DMS 273 (cell line): Measurements from ENCODE around the gene GDPD5.
A peak's percentile ranks its signal among the peaks of the same experiment; 100 is the strongest.

Experiments
- DNase-seq: peaks from one replicate; lab custom pipeline; 2025; ENCODE audit not compliant: unreplicated experiment; lab: John Stamatoyannopoulos, UW

GDPD5 gene

GRCh38 chr11:75473684-75474083 lies 52.1 kb downstream of the GDPD5 start:
- DNase-seq, result no peak

GRCh38 chr11:75472081-75472732 lies 53.5 kb downstream of the GDPD5 start:
- no peak for DNase-seq

GRCh38 chr11:75471176-75471973 lies 54.4 kb downstream of the GDPD5 start:
- DNase-seq, result no peak

GRCh38 chr11:75470476-75471080 lies 55.2 kb downstream of the GDPD5 start:
- no peak for DNase-seq

GRCh38 chr11:75469785-75470405 lies 55.8 kb downstream of the GDPD5 start:
- DNase-seq, result no peak

- DNase-seq, result no peak
These were observed 57.0 kb downstream of the GDPD5 start for GRCh38 chr11:75468534-75469340.

- DNase-seq, result no peak
These were observed 57.9 kb downstream of the GDPD5 start for GRCh38 chr11:75467881-75468280.

GRCh38 chr11:75467311-75467710 lies 58.4 kb downstream of the GDPD5 start:
- no peak for DNase-seq

GRCh38 chr11:75465701-75466531 lies 59.8 kb downstream of the GDPD5 start:
- no peak for DNase-seq

GRCh38 chr11:75463106-75463774 lies 62.5 kb downstream of the GDPD5 start:
- DNase-seq, result no peak

GRCh38 chr11:75462117-75462653 lies 63.6 kb downstream of the GDPD5 start:
- no peak for DNase-seq

GRCh38 chr11:75461151-75461550 lies 64.6 kb downstream of the GDPD5 start:
- DNase-seq, result no peak

- DNase-seq, result no peak
These were observed 69.1 kb downstream of the GDPD5 start for GRCh38 chr11:75456596-75457183.

GRCh38 chr11:75454987-75455386 lies 70.8 kb downstream of the GDPD5 start:
- DNase-seq, result no peak

GRCh38 chr11:75453916-75454655 lies 71.7 kb downstream of the GDPD5 start:
- no peak for DNase-seq

GRCh38 chr11:75450826-75451821 lies 74.6 kb downstream of the GDPD5 start:
- peak; percentile 39 for DNase-seq

GRCh38 chr11:75450236-75450635 lies 75.5 kb downstream of the GDPD5 start:
- no peak for DNase-seq
